ENCODE measurements around the gene CCL8.

The CCL8 gene

DNA sequence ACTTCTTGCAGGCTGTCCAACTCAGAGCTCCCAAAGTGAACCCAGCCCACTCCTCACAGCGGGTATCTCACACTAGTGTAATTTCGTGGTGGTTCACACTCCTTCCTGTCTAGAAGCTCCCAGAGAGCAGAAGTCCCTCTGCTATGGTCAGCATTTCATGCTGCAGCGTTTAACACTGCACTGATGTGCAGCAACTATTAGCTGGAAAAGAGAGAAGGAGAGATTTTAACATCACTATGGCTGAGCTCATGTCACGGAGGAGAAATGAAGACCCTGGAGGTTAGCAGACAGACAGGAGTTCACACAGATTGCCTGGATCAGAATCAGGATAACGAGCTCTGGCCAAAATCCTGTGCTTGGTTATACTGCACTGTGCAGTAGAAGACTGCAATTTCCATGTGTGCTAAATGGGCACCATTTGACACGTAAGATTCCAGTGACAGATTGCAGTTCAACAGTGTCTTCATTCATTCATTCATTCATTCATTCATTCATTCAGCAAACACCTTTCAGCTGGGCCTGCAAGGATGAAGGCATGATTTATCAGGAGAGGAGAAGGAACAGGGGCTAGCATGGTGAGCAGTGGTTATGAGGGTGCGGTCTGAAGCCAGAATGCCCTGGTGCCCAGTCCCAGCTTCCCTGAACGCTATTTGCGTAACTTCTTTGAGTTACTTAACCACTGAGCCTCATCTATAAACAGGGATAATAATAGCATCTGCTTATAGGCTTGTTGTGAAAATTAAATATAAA is 49.1 kb downstream of the CCL8 start:
- DNase-seq: no peak

DNA sequence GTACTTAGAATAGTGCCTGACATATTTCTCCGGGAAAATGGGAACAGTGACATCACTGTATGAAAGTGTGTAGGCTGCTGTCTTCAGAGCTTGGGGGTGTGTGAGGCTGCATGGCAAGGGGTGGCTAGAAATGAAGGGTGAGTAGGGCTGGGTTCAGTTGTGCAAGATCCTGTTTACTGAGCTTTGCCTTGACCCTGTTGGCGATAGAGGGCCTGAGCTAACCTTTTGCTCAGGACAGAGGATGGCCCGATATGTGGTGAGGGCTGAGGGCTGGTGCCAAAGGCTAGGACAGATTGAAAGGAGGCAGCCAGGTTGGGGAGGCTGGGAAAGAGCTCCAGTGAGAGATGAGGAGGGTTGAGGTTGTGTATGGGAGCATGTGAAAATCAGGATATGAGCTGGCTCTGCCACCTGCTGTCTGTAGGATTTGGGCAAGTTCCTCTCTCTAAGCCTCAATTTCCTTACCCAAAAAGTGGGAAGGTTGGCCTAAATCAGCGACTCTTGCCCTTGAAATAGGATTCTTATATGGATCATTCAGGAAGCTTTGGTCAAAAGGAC is 49.8 kb downstream of the CCL8 start:
- no peak for DNase-seq

DNA sequence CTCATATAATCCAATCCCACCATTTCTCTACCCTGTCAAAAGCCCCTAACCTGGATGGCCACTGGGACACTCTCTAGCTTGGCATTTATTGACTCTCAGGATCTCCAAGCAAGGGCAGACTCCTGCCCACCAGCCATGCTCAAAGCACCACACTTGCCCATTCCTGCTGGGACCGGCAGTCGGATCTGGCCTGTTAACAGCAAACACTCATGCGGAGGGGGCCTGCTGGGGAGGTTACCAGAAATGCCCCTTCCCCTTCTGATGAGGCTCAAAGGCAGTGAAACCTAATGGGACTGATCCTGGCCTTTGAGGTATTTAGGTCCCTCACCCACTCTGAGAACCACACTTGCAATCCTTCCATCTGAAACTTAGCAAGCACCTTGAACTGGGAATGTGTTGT is 50.3 kb downstream of the CCL8 start:
- DNase-seq: no peak

DNA sequence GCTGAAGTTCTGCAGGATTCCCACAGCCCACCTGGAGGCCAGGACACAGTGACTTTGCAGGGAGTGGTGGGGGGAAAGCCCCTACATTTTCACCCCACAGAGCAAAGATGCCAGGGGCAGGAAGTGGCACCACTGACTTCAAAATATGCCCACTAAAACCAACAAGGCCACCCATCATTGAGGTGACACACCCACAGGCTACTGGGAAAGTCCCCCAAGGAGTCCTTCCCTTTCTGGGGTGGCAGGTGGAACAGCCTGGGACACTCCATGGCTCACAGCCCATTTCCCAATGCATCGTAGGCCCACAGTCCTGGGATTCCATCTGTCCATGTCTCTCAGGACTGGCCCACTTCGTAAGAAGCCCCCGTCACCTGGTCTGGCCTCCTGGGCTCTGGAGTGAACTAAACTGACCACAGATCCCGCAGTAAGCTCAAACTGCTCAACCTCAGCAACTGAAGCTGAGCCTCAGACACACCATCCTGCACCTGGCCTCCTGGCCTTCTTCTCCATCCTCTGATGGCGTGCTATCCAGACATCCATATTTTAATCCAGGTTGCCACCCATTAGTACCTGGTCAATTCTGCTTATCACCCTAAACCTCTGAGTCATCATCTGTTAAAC is 51.3 kb downstream of the CCL8 start:
- no peak for DNase-seq

DNA sequence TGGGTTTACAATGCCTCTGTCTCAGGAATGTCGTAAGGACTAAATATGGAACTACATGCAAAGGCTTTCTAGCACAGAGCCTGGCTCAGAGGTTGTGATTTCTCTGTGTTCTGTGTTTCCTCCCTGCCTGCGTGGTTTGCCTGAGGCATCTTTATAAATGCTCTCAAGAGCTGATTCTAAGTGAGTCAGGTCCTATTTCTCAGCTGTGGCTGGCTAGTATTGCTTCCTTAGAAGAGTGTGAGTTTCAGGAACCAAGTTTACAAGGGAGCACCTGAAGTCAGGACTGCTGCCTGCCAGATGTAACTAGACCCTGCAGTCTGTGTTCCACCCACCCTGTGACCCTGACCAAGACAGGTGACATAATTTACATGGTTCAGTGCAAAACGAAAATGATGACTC is 51.8 kb downstream of the CCL8 start:
- DNase-seq: no peak
